Measurements from ENCODE around the gene PRSS38. TPM values are rescaled to one million over a fixed set of nuclear protein-coding genes. Genes with fewer than 3 reads are reported as not detected.

The PRSS38 gene
- total RNA-seq, 2 donors from 2014 or later = not detected

- Histone ChIP-seq H3K36me3 (ENCODE audit: control insufficient read depth, insufficient read depth, low read length) (peaks cover 26% of the 10 kb centered on the region), H3K4me3 (ENCODE audit: low read length) (no peak overlapping the region), H3K27ac (ENCODE audit: low read depth, low read length) (no peak overlapping the region), H3K27me3 (ENCODE audit: control insufficient read depth, insufficient read depth, low read length, poor library complexity, severe bottlenecking) (no peaks in the 10 kb centered on the region), H3K9me3 (ENCODE audit: control insufficient read depth, low read length) (no peaks in the 10 kb centered on the region), H3K4me1 (ENCODE audit: control insufficient read depth, insufficient read depth, low read length) (no peaks in the 10 kb centered on the region), H3K9ac (ENCODE audit: extremely low read depth, low read length, poor library complexity, severe bottlenecking) (no peak overlapping the region)
- Mint-ChIP-seq H3K4me3 (no peak overlapping the region), H3K36me3 (ENCODE audit: low read depth) (peaks cover 39% of the 10 kb centered on the region), H3K27ac (no peak overlapping the region), H3K4me1 (no peaks in the 10 kb centered on the region), H3K9me3 (no peaks in the 10 kb centered on the region), H3K27me3 (ENCODE audit: insufficient read depth) (no peaks in the 10 kb centered on the region)
- WGBS, 2 experiments (ENCODE audit: insufficient coverage in 1 of 2, insufficient read length in 1 of 2) = 93 to 94% methylated on average over 10 to 20 of the region's 20 CpGs
- DNase-seq = no peak
- no peak for TF ChIP-seq CTCF (conservative IDR thresholded peaks at IDR 0.05)
Observed at GRCh38 chr1:227769047-227769935, 46.2 kb upstream of the PRSS38 start.

GRCh38 chr1:227769936-227770494 lies 45.5 kb upstream of the PRSS38 start:
- peaks cover 37% of the 10 kb centered on the region for H3K36me3 Mint-ChIP-seq (ENCODE audit: low read depth)
- Histone ChIP-seq H3K9me3 (ENCODE audit: control insufficient read depth, low read length) (no peaks in the 10 kb centered on the region), H3K36me3 (ENCODE audit: control insufficient read depth, insufficient read depth, low read length) (peaks cover 22% of the 10 kb centered on the region), H3K4me3 (ENCODE audit: low read length) (no peak overlapping the region), H3K9ac (ENCODE audit: extremely low read depth, low read length, poor library complexity, severe bottlenecking) (no peak overlapping the region), H3K27me3 (ENCODE audit: control insufficient read depth, insufficient read depth, low read length, poor library complexity, severe bottlenecking) (no peaks in the 10 kb centered on the region), H3K4me1 (ENCODE audit: control insufficient read depth, insufficient read depth, low read length) (no peaks in the 10 kb centered on the region), H3K27ac (ENCODE audit: low read depth, low read length) (no peak overlapping the region)
- H3K9me3 Mint-ChIP-seq = no peaks in the 10 kb centered on the region
- no peak for DNase-seq
- H3K4me1 Mint-ChIP-seq = no peaks in the 10 kb centered on the region
- no peak overlapping the region for H3K4me3 Mint-ChIP-seq
- 94 to 98% methylated on average over 14 to 15 of the region's 15 CpGs for WGBS, 2 experiments (ENCODE audit: insufficient coverage in 1 of 2, insufficient read length in 1 of 2)
- no peak for TF ChIP-seq CTCF (conservative IDR thresholded peaks at IDR 0.05)
- no peak overlapping the region for H3K27ac Mint-ChIP-seq
- no peaks in the 10 kb centered on the region for H3K27me3 Mint-ChIP-seq (ENCODE audit: insufficient read depth)

- TF ChIP-seq CTCF (conservative IDR thresholded peaks at IDR 0.05) = no peak
- 92 to 100% methylated on average over 1 to 13 of the region's 13 CpGs for WGBS, 2 experiments (ENCODE audit: insufficient coverage in 1 of 2, insufficient read length in 1 of 2)
- H3K4me1 Mint-ChIP-seq = no peaks in the 10 kb centered on the region
- DNase-seq = no peak
- no peaks in the 10 kb centered on the region for H3K27me3 Mint-ChIP-seq (ENCODE audit: insufficient read depth)
- no peak overlapping the region for H3K4me3 Mint-ChIP-seq
- no peaks in the 10 kb centered on the region for H3K27me3 ChIP-seq (ENCODE audit: control insufficient read depth, insufficient read depth, low read length, poor library complexity, severe bottlenecking)
- H3K27ac ChIP-seq (ENCODE audit: low read depth, low read length) = no peak overlapping the region
- no peaks in the 10 kb centered on the region for H3K9me3 Mint-ChIP-seq
- no peaks in the 10 kb centered on the region for H3K4me1 ChIP-seq (ENCODE audit: control insufficient read depth, insufficient read depth, low read length)
- no peak overlapping the region for H3K9ac ChIP-seq (ENCODE audit: extremely low read depth, low read length, poor library complexity, severe bottlenecking)
- H3K36me3 Mint-ChIP-seq (ENCODE audit: low read depth) = peaks cover 37% of the 10 kb centered on the region
- no peak overlapping the region for H3K4me3 ChIP-seq (ENCODE audit: low read length)
- no peak overlapping the region for H3K27ac Mint-ChIP-seq
- H3K36me3 ChIP-seq (ENCODE audit: control insufficient read depth, insufficient read depth, low read length) = peaks cover 18% of the 10 kb centered on the region
- no peaks in the 10 kb centered on the region for H3K9me3 ChIP-seq (ENCODE audit: control insufficient read depth, low read length)
Observed at GRCh38 chr1:227770812-227771211, 44.7 kb upstream of the PRSS38 start.
